Measurements from ENCODE around the gene PAM. TPM values are rescaled to one million over a fixed set of nuclear protein-coding genes. Genes with fewer than 3 reads are reported as not detected.

PAM gene
- total RNA-seq, 2 experiments from 2014 or later: not detected

GRCh38 chr5:103014983-103015382 is 259.9 kb downstream of the PAM start:
- no peaks in the 10 kb centered on the region for H3K36me3 ChIP-seq (ENCODE audit: insufficient read depth, low read length)
- ChIA-PET POLR2A (interaction anchor here (0.7 kb wide), 1 partner anchor 277 kb away, joined by 3 read pairs; no protein-coding TSS in a partner anchor), CTCF (ENCODE audit: unreplicated experiment) (no interaction called here)
- no peak for TF ChIP-seq EZH2phosphoT487 (IDR thresholded peaks at IDR 0.05; ENCODE audit: borderline replicate concordance, low read depth, low read length)
- no peak for TF ChIP-seq CTCF (conservative IDR thresholded peaks at IDR 0.05; ENCODE audit: low read length)
- intact Hi-C loops (cut with micrococcal nuclease; ENCODE audit: unreplicated experiment): no loop called here
- H3K4me1 ChIP-seq (ENCODE audit: insufficient read depth, low read length, poor library complexity, severe bottlenecking): no peaks in the 10 kb centered on the region
- DNase-seq (ENCODE audit: low spot score): no peak
- no peak overlapping the region for H3K27ac ChIP-seq (ENCODE audit: low read depth, low read length, poor library complexity, severe bottlenecking)
- no TSS peak for BruUV-seq (replicated peaks)
- no peaks in the 10 kb centered on the region for H3K9me3 ChIP-seq (ENCODE audit: low read length)
- no peak overlapping the region for H3K4me3 ChIP-seq (ENCODE audit: low read depth, low read length, poor library complexity, severe bottlenecking)
- no peaks in the 10 kb centered on the region for H4K20me1 ChIP-seq (ENCODE audit: insufficient read depth, low read length)
- H3K4me2 ChIP-seq (ENCODE audit: low read length): no peak overlapping the region
- no peaks in the 10 kb centered on the region for H3K79me2 ChIP-seq (ENCODE audit: insufficient read depth, low read depth, low read length)
- no peaks in the 10 kb centered on the region; the same call in 1 of the 2 replicates for H3K9me2 ChIP-seq (ENCODE audit: insufficient read depth, low read length)
- H2AFZ ChIP-seq (ENCODE audit: low read length): no peak overlapping the region

DNA sequence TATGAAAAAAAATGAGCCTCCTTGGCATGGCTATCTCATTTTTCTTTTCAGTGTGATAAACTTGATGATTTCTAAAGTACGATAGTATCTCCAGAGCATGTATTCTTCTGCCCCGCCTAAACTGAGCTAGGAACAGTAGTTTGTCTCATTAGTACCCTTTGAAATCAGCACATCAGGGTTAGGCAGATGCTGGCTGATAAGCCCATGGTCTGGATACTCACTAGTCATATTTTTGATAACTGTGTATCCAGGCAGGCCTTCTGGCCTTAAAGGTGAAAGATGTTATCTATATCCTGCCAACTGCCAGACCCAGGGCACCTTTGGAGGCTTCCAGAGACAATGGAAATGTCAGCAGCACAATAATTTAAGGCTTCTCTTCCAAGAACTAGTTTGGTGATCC is 261.1 kb downstream of the PAM start:
- Histone ChIP-seq H3K79me2 (ENCODE audit: insufficient read depth, low read depth, low read length) (no peaks in the 10 kb centered on the region), H3K9me3 (ENCODE audit: low read length) (no peaks in the 10 kb centered on the region), H3K4me3 (ENCODE audit: low read depth, low read length, poor library complexity, severe bottlenecking) (no peak overlapping the region), H2AFZ (ENCODE audit: low read length) (no peak overlapping the region), H3K36me3 (ENCODE audit: insufficient read depth, low read length) (no peaks in the 10 kb centered on the region), H3K4me2 (ENCODE audit: low read length) (no peak overlapping the region), H3K4me1 (ENCODE audit: insufficient read depth, low read length, poor library complexity, severe bottlenecking) (no peaks in the 10 kb centered on the region), H4K20me1 (ENCODE audit: insufficient read depth, low read length) (no peaks in the 10 kb centered on the region), H3K9me2 (ENCODE audit: insufficient read depth, low read length) (no peaks in the 10 kb centered on the region), H3K27ac (ENCODE audit: low read depth, low read length, poor library complexity, severe bottlenecking) (no peak overlapping the region)
- CTCF ChIA-PET (ENCODE audit: unreplicated experiment): no interaction called here
- POLR2A ChIA-PET: no interaction called here
- TF ChIP-seq EZH2phosphoT487 (IDR thresholded peaks at IDR 0.05; ENCODE audit: borderline replicate concordance, low read depth, low read length) (no peak), CTCF (conservative IDR thresholded peaks at IDR 0.05; ENCODE audit: low read length) (no peak)
- intact Hi-C loops (cut with micrococcal nuclease; ENCODE audit: unreplicated experiment): no loop called here
- no TSS peak for BruUV-seq (replicated peaks)
- no peak for DNase-seq (ENCODE audit: low spot score)

DNA sequence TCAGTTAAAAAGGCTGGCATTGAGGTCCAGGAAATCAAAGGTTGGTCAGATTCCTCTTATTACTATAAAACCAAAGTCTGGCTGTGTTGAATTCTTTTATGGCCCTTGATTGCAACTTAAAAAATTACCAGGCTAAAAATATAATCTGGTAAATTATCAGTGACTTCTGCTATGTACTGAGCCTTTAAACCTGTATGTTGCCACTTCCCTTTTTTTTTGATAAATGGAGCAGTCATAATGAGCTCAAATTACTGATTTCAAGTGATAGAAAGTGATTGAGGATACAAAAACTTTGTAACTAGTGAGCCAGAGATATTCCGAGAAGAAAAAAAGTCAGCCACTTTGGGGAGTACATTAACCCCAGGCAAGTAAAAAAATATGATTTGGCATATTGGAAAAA is 264.7 kb downstream of the PAM start:
- Histone ChIP-seq H3K79me2 (ENCODE audit: insufficient read depth, low read depth, low read length) (no peaks in the 10 kb centered on the region), H3K4me3 (ENCODE audit: low read depth, low read length, poor library complexity, severe bottlenecking) (no peak overlapping the region), H3K27ac (ENCODE audit: low read depth, low read length, poor library complexity, severe bottlenecking) (no peak overlapping the region), H4K20me1 (ENCODE audit: insufficient read depth, low read length) (no peaks in the 10 kb centered on the region), H3K36me3 (ENCODE audit: insufficient read depth, low read length) (no peaks in the 10 kb centered on the region), H3K9me3 (ENCODE audit: low read length) (no peaks in the 10 kb centered on the region), H3K9me2 (ENCODE audit: insufficient read depth, low read length) (no peaks in the 10 kb centered on the region), H3K4me2 (ENCODE audit: low read length) (no peak overlapping the region), H3K4me1 (ENCODE audit: insufficient read depth, low read length, poor library complexity, severe bottlenecking) (no peaks in the 10 kb centered on the region), H2AFZ (ENCODE audit: low read length) (no peak overlapping the region)
- intact Hi-C loops (cut with micrococcal nuclease; ENCODE audit: unreplicated experiment): no loop called here
- POLR2A ChIA-PET: interaction anchor here (0.6 to 0.8 kb wide), 2 partner anchors 15 to 161 kb away, joined by 3 to 5 read pairs; no protein-coding TSS in a partner anchor
- TF ChIP-seq EZH2phosphoT487 (IDR thresholded peaks at IDR 0.05; ENCODE audit: borderline replicate concordance, low read depth, low read length) (no peak), CTCF (conservative IDR thresholded peaks at IDR 0.05; ENCODE audit: low read length) (no peak)
- no peak for DNase-seq (ENCODE audit: low spot score)
- CTCF ChIA-PET (ENCODE audit: unreplicated experiment): no interaction called here
- BruUV-seq (replicated peaks): no TSS peak

Data from OCI-LY7 (cell line).